Ectodermal cell (in vitro differentiated cells): ENCODE data around the gene ASPHD2.

Experiments used
- H3K27ac ChIP-seq: 2 replicates; pipeline ENCODE4 v1.7.0; 2013; ENCODE audit warnings: mild to moderate bottlenecking, low read depth, low read length; ENCODE audit not compliant: insufficient read depth, poor library complexity, severe bottlenecking
- H3K27me3 ChIP-seq: 2 replicates; pipeline ENCODE4 v1.7.0; 2013; ENCODE audit warnings: mild to moderate bottlenecking, low read length; ENCODE audit not compliant: insufficient read depth, control insufficient read depth, poor library complexity, severe bottlenecking
- H3K36me3 ChIP-seq: one replicate; pipeline ENCODE4 v1.7.0; 2013; ENCODE audit warnings: low read length; ENCODE audit not compliant: control insufficient read depth, insufficient read depth
- H3K4me1 ChIP-seq: one replicate; pipeline ENCODE4 v1.7.0; 2013; ENCODE audit warnings: low read length; ENCODE audit not compliant: control insufficient read depth, insufficient read depth
- H3K4me3 ChIP-seq: 2 replicates; pipeline ENCODE4 v1.7.0; 2013; ENCODE audit warnings: low read depth, low read length, control low read depth; ENCODE audit not compliant: insufficient read depth
- H3K9me3 ChIP-seq: 2 replicates; pipeline ENCODE4 v1.7.0; 2013; ENCODE audit warnings: mild to moderate bottlenecking, low read length, moderate library complexity; ENCODE audit not compliant: control insufficient read depth
- WGBS, 2 experiments: methylation state at CpG; one replicate each; pipeline ENCODE4 v1.1.7; 2013; ENCODE audit warnings: missing lambda C conversion rate in 2 of 2; 5-methylcytosine and 5-hydroxymethylcytosine counted together

Gene ASPHD2

DNA sequence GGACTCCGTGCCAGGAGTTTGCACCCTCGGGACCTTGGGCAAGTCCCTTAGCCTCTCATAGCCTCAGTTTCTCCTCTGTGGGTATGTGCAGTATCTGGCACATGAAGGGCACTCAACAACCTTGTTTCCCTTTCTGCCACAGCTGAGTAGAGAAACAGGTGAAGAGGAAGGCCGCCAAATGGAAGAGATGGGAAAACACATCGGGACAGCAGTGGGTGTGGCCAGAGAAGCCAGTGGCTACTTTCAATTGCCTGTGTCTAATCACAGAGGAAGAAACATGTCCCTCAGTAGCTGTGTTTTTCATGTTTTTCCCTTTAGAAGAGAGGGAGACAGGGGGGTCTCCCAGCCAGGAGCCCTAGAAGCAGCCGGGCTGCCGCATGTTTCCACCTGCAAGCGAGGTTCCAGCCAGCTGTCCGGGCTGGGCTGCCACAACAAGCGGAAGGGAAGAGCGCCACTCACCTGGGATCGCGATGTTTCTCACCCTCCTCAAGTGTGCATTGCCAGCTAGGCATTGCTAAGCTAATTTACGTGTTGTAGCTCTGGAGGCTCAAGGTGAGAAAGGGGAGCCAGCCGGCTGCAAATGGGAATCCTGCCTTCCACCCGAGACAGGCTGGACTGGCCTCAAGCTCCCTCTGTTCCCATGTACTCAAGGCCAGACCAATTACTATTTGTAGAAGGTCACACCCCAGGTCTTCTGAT is 16.7 kb downstream of the ASPHD2 start:
- no peaks in the 10 kb centered on the region for H3K9me3 ChIP-seq
- no peaks in the 10 kb centered on the region for H3K27me3 ChIP-seq
- no peak overlapping the region for H3K27ac ChIP-seq
- no peaks in the 10 kb centered on the region for H3K4me1 ChIP-seq
- no peak overlapping the region for H3K4me3 ChIP-seq
- H3K36me3 ChIP-seq, result no peaks in the 10 kb centered on the region
- 89 to 92% methylated on average over 15 of the region's 15 CpGs for WGBS, 2 experiments

- 95% methylated on average over 17 of the region's 17 CpGs for WGBS, 2 experiments
- Histone ChIP-seq H3K4me3 (no peak overlapping the region), H3K9me3 (no peaks in the 10 kb centered on the region), H3K36me3 (no peaks in the 10 kb centered on the region), H3K27me3 (no peaks in the 10 kb centered on the region), H3K27ac (no peak overlapping the region), H3K4me1 (no peaks in the 10 kb centered on the region)
Measured at GRCh38 chr22:26446808-26447515, 17.9 kb downstream of the ASPHD2 start.

- WGBS, 2 experiments, result 85 to 86% methylated on average over 15 of the region's 15 CpGs
Measured at GRCh38 chr22:26447584-26448329, 18.7 kb downstream of the ASPHD2 start.

GRCh38 chr22:26448334-26448733 is 19.3 kb downstream of the ASPHD2 start:
- Histone ChIP-seq H3K27me3 (no peaks in the 10 kb centered on the region), H3K36me3 (peaks cover 9% of the 10 kb centered on the region), H3K27ac (no peak overlapping the region), H3K4me3 (no peak overlapping the region), H3K9me3 (no peaks in the 10 kb centered on the region), H3K4me1 (no peaks in the 10 kb centered on the region)
- WGBS, 2 experiments, result 92% methylated on average over 5 of the region's 5 CpGs

More at GRCh38 chr22:26447584-26448329, 18.7 kb downstream of the ASPHD2 start:
- no peak overlapping the region for H3K27ac ChIP-seq
- no peak overlapping the region for H3K4me3 ChIP-seq
- H3K4me1 ChIP-seq, result no peaks in the 10 kb centered on the region
- H3K27me3 ChIP-seq, result no peaks in the 10 kb centered on the region
- peaks cover 3% of the 10 kb centered on the region for H3K36me3 ChIP-seq
- no peaks in the 10 kb centered on the region for H3K9me3 ChIP-seq

DNA sequence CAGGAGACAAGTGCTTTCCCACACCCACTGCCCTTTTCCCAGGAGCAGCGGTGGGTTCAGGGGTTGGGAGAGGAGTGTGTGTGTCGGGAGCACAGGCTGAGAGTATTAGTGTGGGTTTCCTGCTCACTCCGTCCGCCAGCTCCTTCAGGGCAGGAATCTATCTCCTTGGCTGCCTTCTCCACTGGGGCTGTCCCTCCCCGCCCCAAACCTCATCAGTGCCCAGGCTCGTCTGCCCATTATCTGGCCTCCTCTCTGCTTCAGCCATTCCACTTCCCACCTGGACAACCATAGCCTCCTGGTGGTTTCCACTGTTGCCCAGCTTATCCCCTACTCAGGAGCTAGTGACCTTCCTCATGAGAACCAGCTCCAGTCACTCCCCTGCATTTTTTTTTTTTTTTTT is 19.9 kb downstream of the ASPHD2 start:
- WGBS, 2 experiments, result 93% methylated on average over 6 of the region's 6 CpGs
- no peaks in the 10 kb centered on the region for H3K9me3 ChIP-seq
- H3K36me3 ChIP-seq, result peaks cover 15% of the 10 kb centered on the region
- H3K27ac ChIP-seq, result no peak overlapping the region
- no peak overlapping the region for H3K4me3 ChIP-seq
- no peaks in the 10 kb centered on the region for H3K27me3 ChIP-seq
- no peaks in the 10 kb centered on the region for H3K4me1 ChIP-seq

- 92 to 94% methylated on average over 9 of the region's 9 CpGs for WGBS, 2 experiments
- H3K4me1 ChIP-seq, result no peaks in the 10 kb centered on the region
- H3K36me3 ChIP-seq, result peaks cover 15% of the 10 kb centered on the region
- no peaks in the 10 kb centered on the region for H3K27me3 ChIP-seq
- H3K9me3 ChIP-seq, result no peaks in the 10 kb centered on the region
- H3K27ac ChIP-seq, result no peak overlapping the region
- H3K4me3 ChIP-seq, result no peak overlapping the region
Measured at GRCh38 chr22:26450453-26451185, 21.6 kb downstream of the ASPHD2 start.

GRCh38 chr22:26452236-26453016 is 23.4 kb downstream of the ASPHD2 start:
- H3K9me3 ChIP-seq, result no peaks in the 10 kb centered on the region
- H3K4me1 ChIP-seq, result no peaks in the 10 kb centered on the region
- 95 to 96% methylated on average over 23 of the region's 23 CpGs for WGBS, 2 experiments
- no peaks in the 10 kb centered on the region for H3K27me3 ChIP-seq
- no peak overlapping the region for H3K4me3 ChIP-seq
- H3K36me3 ChIP-seq, result peaks cover 21% of the 10 kb centered on the region
- no peak overlapping the region for H3K27ac ChIP-seq

GRCh38 chr22:26453216-26453615 is 24.2 kb downstream of the ASPHD2 start:
- peaks cover 29% of the 10 kb centered on the region for H3K36me3 ChIP-seq
- H3K4me1 ChIP-seq, result no peaks in the 10 kb centered on the region
- no peak overlapping the region for H3K4me3 ChIP-seq
- no peaks in the 10 kb centered on the region for H3K27me3 ChIP-seq
- H3K27ac ChIP-seq, result no peak overlapping the region
- no peaks in the 10 kb centered on the region for H3K9me3 ChIP-seq
- WGBS, 2 experiments, result 94 to 96% methylated on average over 9 of the region's 9 CpGs

DNA sequence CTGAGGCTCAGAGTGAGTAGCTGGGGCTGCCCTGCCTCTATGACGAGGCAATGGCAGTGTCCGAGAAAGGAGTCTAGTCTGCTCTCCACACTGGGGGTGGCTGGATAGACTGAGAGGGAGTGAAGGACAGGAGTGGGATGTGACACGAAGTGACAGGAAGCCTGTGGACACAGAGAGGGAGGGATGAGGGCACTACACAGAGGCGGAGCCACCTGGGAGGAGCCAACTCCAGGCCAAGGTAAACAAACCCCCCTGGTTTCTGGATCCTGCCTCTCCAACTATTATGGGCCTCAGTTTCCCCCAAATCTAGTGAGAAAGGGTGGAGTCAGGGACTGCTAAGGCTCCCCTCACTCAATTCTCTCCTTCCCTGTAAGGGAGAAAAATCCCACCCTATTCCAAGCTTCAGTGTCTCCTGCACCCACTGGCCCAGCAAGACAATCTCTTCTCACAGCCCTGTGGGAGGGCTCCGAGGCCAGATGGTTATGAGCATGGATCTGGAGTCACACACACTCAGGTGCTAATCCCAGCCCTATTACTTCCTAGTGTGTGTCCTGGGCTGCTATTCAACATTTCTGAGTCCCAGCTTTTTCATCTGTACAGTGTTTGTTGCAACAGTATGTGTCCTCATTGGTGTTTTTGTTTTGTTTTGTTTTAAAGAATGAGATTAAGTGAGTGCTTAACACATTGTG is 24.9 kb downstream of the ASPHD2 start:
- Histone ChIP-seq H3K9me3 (no peaks in the 10 kb centered on the region), H3K4me3 (no peak overlapping the region), H3K27ac (no peak overlapping the region), H3K4me1 (no peaks in the 10 kb centered on the region), H3K36me3 (peaks cover 32% of the 10 kb centered on the region), H3K27me3 (no peaks in the 10 kb centered on the region)
- WGBS, 2 experiments, result 91 to 93% methylated on average over 5 of the region's 5 CpGs
